ENCODE measurements around the gene HTR7.
"Not testable (repeated sequence)": the region's sequence is repeated elsewhere in the genome, so short reads cannot be mapped to it uniquely, and the experiment has no call there.

The HTR7 gene

DNA sequence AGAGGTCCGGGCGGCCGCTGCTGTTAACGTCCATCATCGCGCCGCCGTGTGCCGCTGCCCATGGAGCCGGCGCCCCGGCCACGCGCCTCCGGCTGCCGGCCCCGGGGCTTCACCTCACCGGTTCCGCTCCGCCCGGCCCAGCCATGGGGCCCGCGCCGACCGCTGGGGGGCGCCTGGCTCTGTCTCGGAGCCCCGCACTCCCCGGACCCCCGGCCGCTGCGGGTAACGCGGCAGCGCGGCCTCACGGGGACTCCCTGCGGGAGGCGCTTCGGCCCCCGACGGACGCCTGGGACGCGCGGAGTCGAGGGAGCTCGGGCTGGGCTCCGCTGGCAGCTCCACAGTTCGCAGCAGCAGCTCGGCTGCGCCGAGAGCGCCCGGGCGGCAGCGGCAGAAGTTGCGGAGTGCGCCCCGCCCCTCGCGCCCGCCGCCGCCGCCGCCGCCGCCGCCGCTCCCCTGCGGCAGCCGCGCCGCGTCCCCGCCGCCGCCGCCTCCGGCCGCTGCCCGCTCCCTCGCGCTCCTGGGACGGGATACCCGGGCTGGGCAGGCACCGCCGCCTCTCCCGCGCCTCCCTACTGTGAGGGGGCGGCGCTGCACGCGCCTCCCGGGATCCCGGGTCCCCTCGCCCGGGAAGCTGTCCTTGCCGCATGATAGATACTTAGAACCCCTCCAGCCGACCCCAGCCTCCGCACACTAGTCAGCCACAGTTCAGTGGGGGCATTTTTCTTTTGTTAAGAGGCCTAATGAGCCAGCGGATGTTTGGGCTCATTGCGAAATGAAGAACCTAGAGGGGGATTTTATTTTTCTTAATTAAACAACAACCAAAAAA lies at the start of gene HTR7:
Gene HTR7 (minus strand): TSS at position 405 of the 826 bp plus-strand sequence. CDS start 368 bp downstream, at position 37.
- Histone ChIP-seq H3K4me1 (ENCODE audit: control insufficient read depth, insufficient read depth, low read length) (no peaks in the 10 kb centered on the region), H3K27ac (ENCODE audit: low read depth, low read length) (no peak within 1 kb of the TSS), H3K27me3 (ENCODE audit: control insufficient read depth, insufficient read depth, low read length) (peaks cover 5% of the 10 kb centered on the region), H3K4me3 (ENCODE audit: low read length) (peak within 1 kb of the TSS; percentile 63), H3K9ac (ENCODE audit: low read length) (no peak within 1 kb of the TSS), H3K36me3 (ENCODE audit: control insufficient read depth, insufficient read depth, low read length) (no peaks in the 10 kb centered on the region)

DNA sequence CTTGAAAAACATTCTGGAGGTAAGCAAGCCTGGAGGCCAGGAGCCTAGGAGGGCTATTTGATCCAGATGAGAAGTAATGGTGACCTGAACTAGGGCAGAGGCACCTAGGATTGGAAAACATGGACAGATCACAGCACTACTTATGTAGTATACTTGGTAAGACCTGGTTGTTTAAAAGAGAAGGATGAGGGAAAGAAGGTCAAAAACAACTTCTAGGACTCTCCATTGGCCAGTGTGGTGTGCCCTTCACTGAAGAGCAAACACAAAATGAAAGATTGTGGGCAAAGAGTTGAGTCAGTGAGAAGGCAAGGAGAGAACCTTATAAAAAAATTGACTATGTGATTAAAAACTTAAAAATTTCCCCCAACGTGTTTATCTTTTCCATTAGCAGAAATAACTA lies 48.8 kb upstream of the HTR7 start:
- Histone ChIP-seq H3K4me1 (ENCODE audit: control insufficient read depth, insufficient read depth, low read length) (no peaks in the 10 kb centered on the region), H3K27ac (ENCODE audit: low read depth, low read length) (no peak overlapping the region), H3K36me3 (ENCODE audit: control insufficient read depth, insufficient read depth, low read length) (no peaks in the 10 kb centered on the region), H3K4me3 (ENCODE audit: low read length) (no peak overlapping the region), H3K27me3 (ENCODE audit: control insufficient read depth, insufficient read depth, low read length) (no peaks in the 10 kb centered on the region), H3K9ac (ENCODE audit: low read length) (no peak overlapping the region)

DNA sequence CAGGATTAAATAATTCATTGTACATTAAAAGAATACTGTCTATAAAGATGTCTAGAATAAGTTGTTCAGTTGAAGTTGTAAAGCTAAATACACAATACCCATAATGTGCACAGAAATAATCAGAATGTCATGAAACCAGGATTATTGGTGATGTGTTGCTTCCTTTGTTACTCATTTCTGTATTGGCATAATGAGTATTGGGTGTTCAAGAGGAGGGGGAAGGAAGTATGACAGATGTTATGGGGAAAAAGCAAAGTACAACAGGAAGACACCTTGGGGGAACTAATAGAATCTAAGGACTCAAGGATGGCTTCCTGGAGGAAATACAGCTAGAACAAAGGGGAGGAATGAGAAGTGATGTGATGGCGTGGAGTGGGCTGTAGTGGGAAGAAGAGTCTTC lies 48.1 kb upstream of the HTR7 start:
- Histone ChIP-seq H3K9ac (ENCODE audit: low read length) (no peak overlapping the region), H3K27ac (ENCODE audit: low read depth, low read length) (no peak overlapping the region), H3K4me1 (ENCODE audit: control insufficient read depth, insufficient read depth, low read length) (no peaks in the 10 kb centered on the region), H3K27me3 (ENCODE audit: control insufficient read depth, insufficient read depth, low read length) (no peaks in the 10 kb centered on the region), H3K4me3 (ENCODE audit: low read length) (no peak overlapping the region), H3K36me3 (ENCODE audit: control insufficient read depth, insufficient read depth, low read length) (no peaks in the 10 kb centered on the region)

DNA sequence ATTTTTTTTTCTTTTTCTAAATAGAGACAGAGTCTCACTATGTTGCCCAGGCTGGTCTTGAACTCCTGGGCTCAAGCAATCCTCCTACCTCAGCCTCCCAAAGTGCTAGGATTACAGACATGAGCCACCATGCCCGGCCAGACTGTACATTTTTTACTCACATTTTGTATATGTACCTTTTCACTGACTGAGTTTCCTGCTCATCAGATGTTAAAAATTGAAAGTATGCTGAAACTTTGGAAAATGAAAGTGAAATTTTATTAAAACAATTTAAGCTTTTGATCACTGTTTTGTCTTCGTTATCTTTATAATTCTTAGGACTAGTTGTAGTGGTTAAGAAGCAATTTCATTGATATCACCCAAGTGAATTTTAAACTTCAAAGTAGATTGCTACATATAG lies 39.1 kb upstream of the HTR7 start:
- not testable (repeated sequence) for H3K4me3 ChIP-seq (ENCODE audit: low read length); H3K4me1 ChIP-seq (ENCODE audit: control insufficient read depth, insufficient read depth, low read length); H3K9ac ChIP-seq (ENCODE audit: low read length); H3K36me3 ChIP-seq (ENCODE audit: control insufficient read depth, insufficient read depth, low read length); H3K27me3 ChIP-seq (ENCODE audit: control insufficient read depth, insufficient read depth, low read length); H3K27ac ChIP-seq (ENCODE audit: low read depth, low read length)

DNA sequence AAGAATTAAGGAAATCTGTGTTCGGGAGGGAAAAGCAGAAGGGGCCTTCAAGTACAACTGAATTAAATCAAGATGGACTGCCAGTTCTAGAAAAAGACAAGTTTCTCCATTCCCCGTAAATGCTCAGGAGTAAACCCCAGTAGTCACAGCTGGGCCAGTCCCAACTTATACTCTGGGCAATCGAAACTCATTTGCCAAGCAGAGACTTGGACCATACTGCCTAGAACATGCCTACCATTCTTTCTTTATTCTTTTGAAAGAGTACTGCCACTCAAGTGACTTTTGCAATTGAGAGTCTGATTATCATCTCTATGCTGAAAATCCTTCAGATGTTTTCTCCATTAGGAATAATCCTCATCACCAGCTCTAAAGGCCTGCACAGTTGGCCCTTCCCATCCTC lies 35.4 kb upstream of the HTR7 start:
- peaks cover 11% of the 10 kb centered on the region for H3K36me3 ChIP-seq (ENCODE audit: control insufficient read depth, insufficient read depth, low read length)
- H3K9ac ChIP-seq (ENCODE audit: low read length) = no peak overlapping the region
- no peaks in the 10 kb centered on the region for H3K4me1 ChIP-seq (ENCODE audit: control insufficient read depth, insufficient read depth, low read length)
- no peaks in the 10 kb centered on the region for H3K27me3 ChIP-seq (ENCODE audit: control insufficient read depth, insufficient read depth, low read length)
- H3K4me3 ChIP-seq (ENCODE audit: low read length) = no peak overlapping the region
- H3K27ac ChIP-seq (ENCODE audit: low read depth, low read length) = no peak overlapping the region

DNA sequence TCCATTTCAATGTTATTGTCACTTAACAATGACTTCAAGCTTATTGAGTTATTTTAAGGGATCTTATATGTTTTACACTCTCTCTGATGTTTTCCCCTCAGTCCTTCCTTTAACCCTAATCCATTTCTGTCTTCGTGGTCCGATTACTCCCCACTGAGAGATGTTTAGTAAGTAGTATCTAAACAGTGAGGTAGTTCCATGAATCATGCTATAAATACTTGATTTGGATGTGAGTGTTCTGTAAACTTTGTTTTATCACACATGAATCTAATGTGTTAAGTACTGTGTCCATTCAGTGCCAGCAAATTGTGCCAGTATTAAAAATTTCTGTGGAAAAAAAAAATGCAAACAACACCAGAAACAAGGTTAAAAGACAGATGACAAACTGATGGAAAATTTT lies 32.5 kb upstream of the HTR7 start:
- Histone ChIP-seq H3K9ac (ENCODE audit: low read length) (no peak overlapping the region), H3K27ac (ENCODE audit: low read depth, low read length) (no peak overlapping the region), H3K27me3 (ENCODE audit: control insufficient read depth, insufficient read depth, low read length) (no peaks in the 10 kb centered on the region), H3K4me3 (ENCODE audit: low read length) (no peak overlapping the region), H3K36me3 (ENCODE audit: control insufficient read depth, insufficient read depth, low read length) (peaks cover 12% of the 10 kb centered on the region), H3K4me1 (ENCODE audit: control insufficient read depth, insufficient read depth, low read length) (no peaks in the 10 kb centered on the region)

DNA sequence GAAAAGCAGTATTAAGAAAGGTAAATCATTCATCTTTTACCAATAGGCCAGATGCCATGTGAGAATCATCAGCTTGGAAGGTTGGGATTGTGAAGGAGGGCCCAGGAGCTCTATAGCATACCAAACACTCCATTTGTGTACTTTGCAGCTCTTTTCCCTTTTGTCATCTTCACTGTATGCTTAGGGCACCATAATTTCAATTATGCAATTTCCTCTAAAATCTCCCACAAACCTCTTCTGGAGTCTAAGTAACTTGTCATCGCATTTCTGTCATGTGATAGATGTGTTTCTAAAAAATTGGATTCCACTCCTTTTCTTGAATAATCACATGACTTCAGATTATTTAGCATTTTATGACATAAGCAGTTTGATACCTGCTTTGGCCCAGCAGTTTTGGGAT lies 31.8 kb upstream of the HTR7 start:
- peaks cover 9% of the 10 kb centered on the region for H3K36me3 ChIP-seq (ENCODE audit: control insufficient read depth, insufficient read depth, low read length)

DNA sequence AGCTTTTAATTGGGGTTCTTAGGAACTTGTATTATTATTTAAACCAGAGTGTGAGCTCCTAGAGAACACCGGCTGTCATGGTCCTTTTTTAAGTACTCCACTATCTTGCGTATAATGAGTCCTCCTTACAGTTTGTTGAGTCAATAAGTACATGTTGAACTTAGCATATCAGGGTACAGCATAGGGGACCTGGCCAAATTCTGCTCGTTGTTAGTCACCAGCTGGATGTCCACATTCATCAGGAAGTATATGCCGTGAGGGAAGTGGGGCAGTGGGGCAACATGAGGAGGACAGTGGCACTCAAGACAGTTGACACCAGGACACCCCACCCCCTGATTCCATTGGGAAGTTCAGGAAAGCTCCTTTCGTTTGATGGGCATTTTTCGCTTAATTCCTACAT lies 30.5 kb upstream of the HTR7 start:
- H3K9ac ChIP-seq (ENCODE audit: low read length) = no peak overlapping the region
- H3K36me3 ChIP-seq (ENCODE audit: control insufficient read depth, insufficient read depth, low read length) = peaks cover 7% of the 10 kb centered on the region
- no peaks in the 10 kb centered on the region for H3K27me3 ChIP-seq (ENCODE audit: control insufficient read depth, insufficient read depth, low read length)
- H3K4me1 ChIP-seq (ENCODE audit: control insufficient read depth, insufficient read depth, low read length) = no peaks in the 10 kb centered on the region
- H3K27ac ChIP-seq (ENCODE audit: low read depth, low read length) = no peak overlapping the region
- H3K4me3 ChIP-seq (ENCODE audit: low read length) = no peak overlapping the region

More for the DNA sequence above, 31.8 kb upstream of the HTR7 start:
- Histone ChIP-seq H3K9ac (ENCODE audit: low read length) (no peak overlapping the region), H3K4me1 (ENCODE audit: control insufficient read depth, insufficient read depth, low read length) (no peaks in the 10 kb centered on the region), H3K27ac (ENCODE audit: low read depth, low read length) (no peak overlapping the region), H3K4me3 (ENCODE audit: low read length) (no peak overlapping the region), H3K27me3 (ENCODE audit: control insufficient read depth, insufficient read depth, low read length) (no peaks in the 10 kb centered on the region)

DNA sequence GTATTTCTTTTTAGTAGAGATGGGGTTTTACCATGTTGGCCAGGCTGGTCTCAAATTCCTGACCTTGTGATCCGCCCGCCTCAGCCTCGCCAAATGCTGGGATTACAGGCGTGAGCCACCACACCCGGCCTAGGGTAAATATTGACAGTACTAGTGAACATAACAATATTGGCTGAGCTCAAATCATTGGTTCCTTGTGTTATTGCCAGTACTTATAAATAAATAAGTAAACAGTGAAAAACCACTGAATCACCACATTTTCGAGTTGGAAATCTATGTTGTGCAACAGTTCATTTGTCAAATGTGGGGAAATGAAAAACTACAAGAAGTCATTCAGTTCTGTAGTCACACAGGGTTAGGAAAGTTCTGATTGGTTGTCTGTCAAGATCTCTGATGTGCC lies 29.7 kb upstream of the HTR7 start:
- no peaks in the 10 kb centered on the region for H3K4me1 ChIP-seq (ENCODE audit: control insufficient read depth, insufficient read depth, low read length)
- H3K27ac ChIP-seq (ENCODE audit: low read depth, low read length) = no peak overlapping the region
- H3K27me3 ChIP-seq (ENCODE audit: control insufficient read depth, insufficient read depth, low read length) = no peaks in the 10 kb centered on the region
- H3K4me3 ChIP-seq (ENCODE audit: low read length) = no peak overlapping the region
- peaks cover 7% of the 10 kb centered on the region for H3K36me3 ChIP-seq (ENCODE audit: control insufficient read depth, insufficient read depth, low read length)
- H3K9ac ChIP-seq (ENCODE audit: low read length) = no peak overlapping the region

DNA sequence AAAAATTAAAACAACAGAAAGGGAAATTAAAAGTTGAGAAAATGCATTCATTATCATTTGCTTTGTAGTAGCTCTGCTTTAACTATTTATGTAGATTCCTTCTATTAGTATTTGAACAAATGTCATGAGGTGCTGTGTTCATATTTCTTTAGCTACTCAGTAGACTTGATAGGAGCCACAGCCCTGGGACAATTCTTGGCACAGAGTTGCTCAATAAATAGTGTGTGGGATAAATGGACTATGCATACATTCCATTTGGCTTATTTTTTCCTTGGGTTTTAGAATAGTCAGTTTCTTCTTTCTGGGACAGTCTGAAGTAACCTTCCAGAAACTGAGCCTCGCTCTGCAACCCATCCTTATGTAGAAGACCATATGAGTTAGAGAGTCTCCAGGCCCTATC lies 27.3 kb upstream of the HTR7 start:
- Histone ChIP-seq H3K27ac (ENCODE audit: low read depth, low read length) (no peak overlapping the region), H3K27me3 (ENCODE audit: control insufficient read depth, insufficient read depth, low read length) (no peaks in the 10 kb centered on the region), H3K4me1 (ENCODE audit: control insufficient read depth, insufficient read depth, low read length) (no peaks in the 10 kb centered on the region), H3K9ac (ENCODE audit: low read length) (no peak overlapping the region), H3K36me3 (ENCODE audit: control insufficient read depth, insufficient read depth, low read length) (peaks cover 4% of the 10 kb centered on the region), H3K4me3 (ENCODE audit: low read length) (no peak overlapping the region)

DNA sequence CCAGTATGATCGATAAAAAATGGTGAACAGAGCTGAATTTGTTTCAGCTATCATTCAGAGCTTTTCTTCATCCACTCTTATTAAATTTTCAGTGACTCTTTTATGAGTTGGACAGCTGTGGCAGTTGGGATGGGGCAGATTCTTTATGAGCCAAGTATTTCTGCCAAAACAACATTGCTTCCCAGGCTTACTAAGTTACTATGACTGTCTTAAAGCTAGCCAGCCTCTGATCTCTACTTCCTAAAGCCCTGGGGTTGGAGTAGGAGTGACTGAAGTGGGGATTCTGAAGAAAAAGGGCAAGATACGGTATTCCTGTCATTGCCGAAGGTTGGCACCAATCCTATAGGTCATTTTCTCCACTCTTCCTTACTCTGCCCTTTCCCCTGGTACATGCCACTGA lies 26.6 kb upstream of the HTR7 start:
- Histone ChIP-seq H3K4me3 (ENCODE audit: low read length) (no peak overlapping the region), H3K4me1 (ENCODE audit: control insufficient read depth, insufficient read depth, low read length) (no peaks in the 10 kb centered on the region), H3K36me3 (ENCODE audit: control insufficient read depth, insufficient read depth, low read length) (peaks cover 5% of the 10 kb centered on the region), H3K27ac (ENCODE audit: low read depth, low read length) (no peak overlapping the region), H3K27me3 (ENCODE audit: control insufficient read depth, insufficient read depth, low read length) (no peaks in the 10 kb centered on the region), H3K9ac (ENCODE audit: low read length) (no peak overlapping the region)

DNA sequence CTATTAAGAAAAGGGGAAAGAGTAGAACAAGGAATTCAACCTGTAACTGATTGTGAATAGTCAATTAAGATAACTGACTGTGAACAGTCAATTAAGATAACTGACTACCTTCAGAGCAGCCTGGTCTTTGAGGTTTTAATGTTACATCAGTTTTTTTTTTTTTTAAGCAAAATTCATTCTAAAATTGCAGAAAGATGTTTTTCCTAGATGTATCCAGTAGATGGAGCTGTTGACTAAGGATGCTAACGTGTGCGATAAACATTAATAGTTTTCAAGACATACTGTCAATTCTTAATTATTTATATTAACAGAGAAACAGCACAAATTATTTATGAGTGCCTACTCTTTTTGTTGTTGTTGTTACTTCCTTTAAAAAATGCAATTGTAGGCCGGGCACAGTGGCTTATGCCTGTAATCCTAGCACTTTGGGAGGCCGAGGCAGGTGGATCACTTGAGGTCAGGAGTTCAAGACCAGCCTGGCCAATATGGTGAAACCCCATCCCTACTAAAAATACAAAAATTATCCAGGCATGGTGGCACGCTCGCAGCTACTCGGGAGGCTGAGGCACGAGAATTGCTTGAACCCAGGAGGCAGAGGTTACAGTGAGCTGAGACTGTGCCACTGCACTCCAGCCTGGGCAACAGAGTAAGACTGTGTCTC lies 22.4 kb upstream of the HTR7 start:
- H3K36me3 ChIP-seq (ENCODE audit: control insufficient read depth, insufficient read depth, low read length); H3K27ac ChIP-seq (ENCODE audit: low read depth, low read length); H3K27me3 ChIP-seq (ENCODE audit: control insufficient read depth, insufficient read depth, low read length); H3K9ac ChIP-seq (ENCODE audit: low read length); H3K4me1 ChIP-seq (ENCODE audit: control insufficient read depth, insufficient read depth, low read length); H3K4me3 ChIP-seq (ENCODE audit: low read length): not testable (repeated sequence)

DNA sequence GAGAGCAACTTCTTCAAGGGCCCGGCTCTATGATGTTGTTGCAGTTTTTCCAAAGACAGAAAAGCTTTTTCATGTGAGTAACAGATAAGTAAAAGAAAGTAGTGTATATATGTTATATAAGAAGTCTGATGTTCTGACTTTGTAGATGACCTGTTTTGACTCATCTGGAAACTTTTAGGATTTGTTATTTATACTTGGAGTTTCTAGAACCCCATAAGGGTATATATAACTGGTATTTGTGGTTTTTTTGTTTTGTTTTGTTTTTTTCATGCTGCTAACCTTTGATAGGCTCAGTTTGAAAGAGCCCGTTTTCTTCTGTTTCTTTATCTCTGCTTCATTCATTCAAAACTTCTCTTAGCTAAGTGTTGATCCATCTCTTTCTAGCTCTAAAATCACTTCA lies 21.2 kb upstream of the HTR7 start:
- Histone ChIP-seq H3K9ac (ENCODE audit: low read length) (no peak overlapping the region), H3K4me1 (ENCODE audit: control insufficient read depth, insufficient read depth, low read length) (no peaks in the 10 kb centered on the region), H3K36me3 (ENCODE audit: control insufficient read depth, insufficient read depth, low read length) (peaks cover 10% of the 10 kb centered on the region), H3K27ac (ENCODE audit: low read depth, low read length) (no peak overlapping the region), H3K27me3 (ENCODE audit: control insufficient read depth, insufficient read depth, low read length) (no peaks in the 10 kb centered on the region), H3K4me3 (ENCODE audit: low read length) (no peak overlapping the region)
